ENCODE measurements around the gene FSHR.

DNA sequence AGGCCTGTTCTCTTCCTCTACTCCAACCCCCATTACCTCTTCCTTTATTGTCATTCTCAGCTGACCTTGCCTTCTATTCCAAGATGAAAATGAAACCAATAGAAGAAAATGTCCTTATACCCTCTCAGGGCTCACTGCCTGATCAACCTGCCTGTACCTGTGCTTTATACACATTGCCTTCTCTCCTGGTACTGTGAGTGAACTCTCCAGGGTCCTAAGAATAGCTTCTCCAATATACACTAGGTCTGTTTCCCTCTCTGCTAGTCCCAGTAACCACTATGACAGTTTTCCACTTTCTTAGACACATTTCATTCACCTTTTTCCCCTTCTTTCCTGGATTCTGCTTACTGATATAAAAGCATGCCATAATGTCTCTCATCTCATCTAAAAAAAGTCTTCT, 85.7 kb downstream of the FSHR start:
- TF ChIP-seq, protein P1, sequence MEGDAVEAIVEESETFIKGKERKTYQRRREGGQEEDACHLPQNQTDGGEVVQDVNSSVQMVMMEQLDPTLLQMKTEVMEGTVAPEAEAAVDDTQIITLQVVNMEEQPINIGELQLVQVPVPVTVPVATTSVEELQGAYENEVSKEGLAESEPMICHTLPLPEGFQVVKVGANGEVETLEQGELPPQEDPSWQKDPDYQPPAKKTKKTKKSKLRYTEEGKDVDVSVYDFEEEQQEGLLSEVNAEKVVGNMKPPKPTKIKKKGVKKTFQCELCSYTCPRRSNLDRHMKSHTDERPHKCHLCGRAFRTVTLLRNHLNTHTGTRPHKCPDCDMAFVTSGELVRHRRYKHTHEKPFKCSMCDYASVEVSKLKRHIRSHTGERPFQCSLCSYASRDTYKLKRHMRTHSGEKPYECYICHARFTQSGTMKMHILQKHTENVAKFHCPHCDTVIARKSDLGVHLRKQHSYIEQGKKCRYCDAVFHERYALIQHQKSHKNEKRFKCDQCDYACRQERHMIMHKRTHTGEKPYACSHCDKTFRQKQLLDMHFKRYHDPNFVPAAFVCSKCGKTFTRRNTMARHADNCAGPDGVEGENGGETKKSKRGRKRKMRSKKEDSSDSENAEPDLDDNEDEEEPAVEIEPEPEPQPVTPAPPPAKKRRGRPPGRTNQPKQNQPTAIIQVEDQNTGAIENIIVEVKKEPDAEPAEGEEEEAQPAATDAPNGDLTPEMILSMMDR (conservative IDR thresholded peaks at IDR 0.05; ENCODE audit: low read length): no peak
- TF ChIP-seq EZH2phosphoT487 (IDR thresholded peaks at IDR 0.05; ENCODE audit: borderline replicate concordance): no peak
